Smooth muscle cell (in vitro differentiated cells): Measurements from ENCODE around the gene ZFP92. TPM values are rescaled to one million over a fixed set of nuclear protein-coding genes. Genes with fewer than 3 reads are reported as not detected.

Experiments
- DNase-seq: peaks from one replicate; lab custom pipeline; 2025; ENCODE audit not compliant: unreplicated experiment; lab: John Stamatoyannopoulos, UW
- H2AFZ ChIP-seq: fragments of 200-600 bp; sonication (generic); 2 replicates; pipeline ENCODE4 v1.6.0; 2016; ENCODE audit warnings: antibody characterized with exemption, low read depth, mild to moderate bottlenecking
- H3F3A ChIP-seq: fragments of 200-600 bp; sonication (generic); 2 replicates; pipeline ENCODE4 v1.6.0; 2017; ENCODE audit warnings: antibody characterized with exemption, low read depth
- H3K27ac ChIP-seq: fragments of 200-600 bp; sonication (generic); 2 replicates; pipeline ENCODE4 v1.5.1; 2016; ENCODE audit warnings: low read depth, mild to moderate bottlenecking
- H3K27me3 ChIP-seq: fragments of 200-600 bp; sonication (generic); 2 replicates; pipeline ENCODE4 v1.6.1; 2016; ENCODE audit warnings: low read depth, mild to moderate bottlenecking
- H3K36me3 ChIP-seq: fragments of 200-600 bp; sonication (generic); 2 replicates; pipeline ENCODE4 v1.5.1; 2016; ENCODE audit warnings: low read depth
- H3K4me1 ChIP-seq: fragments of 200-600 bp; sonication (generic); 2 replicates; pipeline ENCODE4 v1.5.1; 2016; ENCODE audit warnings: low read depth
- H3K4me2 ChIP-seq: fragments of 200-600 bp; sonication (generic); 2 replicates; pipeline ENCODE4 v1.6.0; 2016; ENCODE audit warnings: mild to moderate bottlenecking
- H3K4me3 ChIP-seq: fragments of 200-600 bp; sonication (generic); 2 replicates; pipeline ENCODE4 v1.5.1; 2016; ENCODE audit warnings: mild to moderate bottlenecking
- H3K79me2 ChIP-seq: fragments of 200-600 bp; sonication (generic); 2 replicates; pipeline ENCODE4 v1.6.0; 2016; ENCODE audit warnings: low read depth, mild to moderate bottlenecking
- H3K9ac ChIP-seq: fragments of 200-600 bp; sonication (generic); 2 replicates; pipeline ENCODE4 v1.6.0; 2016; ENCODE audit warnings: low read depth
- H3K9me3 ChIP-seq: fragments of 200-600 bp; sonication (generic); replicated peaks from 2 replicates; pipeline ENCODE4 v1.5.1; 2016; ENCODE audit warnings: low read depth
- H4K20me1 ChIP-seq: fragments of 200-600 bp; sonication (generic); 2 replicates; pipeline ENCODE4 v1.6.0; 2016; ENCODE audit warnings: low read depth
- WGBS: methylation state at CpG from one replicate; pipeline ENCODE4 v1.1.7; 2016; ENCODE audit warnings: low lambda C conversion rate; 5-methylcytosine and 5-hydroxymethylcytosine counted together
- polyA plus RNA-seq: library from polyadenylated mRNA; unstranded; fragments of >200 nt; fragmentation: Nextera tagmentation; extraction: Ambion mirVana; gene quantifications from 2 replicates; pipeline ENCODE4 v1.2.1, GENCODE V29; 2016
- total RNA-seq: library from RNA; depleted of rRNA; stranded (reverse); fragments of >200 nt; gene quantifications from 2 replicates; pipeline ENCODE4 v1.2.3, GENCODE V29; 2014
- TF ChIP-seq, protein P1 (sequence below): fragments of 200-600 bp; sonication (generic); IDR thresholded peaks from 2 replicates; pipeline ENCODE4 v1.5.1; 2017; ENCODE audit warnings: borderline replicate concordance, mild to moderate bottlenecking, antibody characterized with exemption; ENCODE audit not compliant: insufficient read depth, poor library complexity, severe bottlenecking

The ZFP92 gene, protein sequence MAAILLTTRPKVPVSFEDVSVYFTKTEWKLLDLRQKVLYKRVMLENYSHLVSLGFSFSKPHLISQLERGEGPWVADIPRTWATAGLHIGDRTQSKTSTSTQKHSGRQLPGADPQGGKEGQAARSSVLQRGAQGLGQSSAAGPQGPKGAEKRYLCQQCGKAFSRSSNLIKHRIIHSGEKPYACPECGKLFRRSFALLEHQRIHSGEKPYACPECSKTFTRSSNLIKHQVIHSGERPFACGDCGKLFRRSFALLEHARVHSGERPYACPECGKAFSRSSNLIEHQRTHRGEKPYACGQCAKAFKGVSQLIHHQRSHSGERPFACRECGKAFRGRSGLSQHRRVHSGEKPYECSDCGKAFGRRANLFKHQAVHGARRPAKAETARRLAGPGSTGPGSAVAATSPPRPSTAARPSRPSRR
- total RNA-seq: 1.3 and 1.5 TPM in 2 replicates
- 0.46 and 0.73 TPM in 2 replicates for polyA plus RNA-seq

DNA sequence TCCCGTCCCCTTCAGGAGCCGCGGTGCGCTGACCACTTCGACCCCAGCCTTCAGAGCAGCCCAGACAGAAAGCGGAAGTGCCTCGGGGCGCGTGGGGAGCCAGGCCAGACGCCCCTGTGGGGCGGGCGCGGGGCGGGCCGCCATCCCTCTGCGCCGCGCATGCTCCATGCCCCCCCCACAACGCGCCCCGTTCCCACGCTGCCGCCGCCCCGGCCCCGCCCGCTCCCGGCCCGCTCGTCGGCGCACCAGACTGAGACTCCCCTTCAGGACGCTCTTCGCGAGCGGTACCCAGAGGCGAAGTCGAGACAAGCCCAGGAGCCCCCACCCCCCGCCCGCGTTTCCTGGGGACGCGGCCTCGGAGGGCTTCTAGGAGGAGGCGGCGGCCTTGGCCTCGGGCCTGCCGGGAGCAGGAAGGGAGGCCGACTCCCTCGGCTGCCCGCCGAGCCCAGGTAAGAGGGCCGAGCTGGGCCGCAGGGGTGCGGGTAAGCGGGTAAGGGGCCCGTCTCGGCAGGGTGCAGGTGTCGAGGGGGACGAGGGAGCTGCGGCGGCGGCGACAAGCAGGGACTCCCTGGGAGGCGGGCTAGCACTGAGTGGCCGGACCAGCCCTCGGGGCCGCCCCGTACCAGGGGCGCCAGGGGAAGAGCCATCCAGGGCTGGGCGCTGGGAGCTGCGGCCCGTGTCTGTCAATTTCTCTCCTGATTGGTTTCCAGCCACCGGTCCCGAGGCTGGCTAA is at the start of gene ZFP92:
Gene ZFP92, plus strand, starts transcription at position 218 of the 733 bp plus-strand sequence. CDS start 6,851 bp downstream, outside the sequence.
- Histone ChIP-seq H3K9ac (no peak within 1 kb of the TSS), H3K4me2 (peak within 1 kb of the TSS; percentile 88), H3F3A (no peaks in the 10 kb centered on the region)

DNA sequence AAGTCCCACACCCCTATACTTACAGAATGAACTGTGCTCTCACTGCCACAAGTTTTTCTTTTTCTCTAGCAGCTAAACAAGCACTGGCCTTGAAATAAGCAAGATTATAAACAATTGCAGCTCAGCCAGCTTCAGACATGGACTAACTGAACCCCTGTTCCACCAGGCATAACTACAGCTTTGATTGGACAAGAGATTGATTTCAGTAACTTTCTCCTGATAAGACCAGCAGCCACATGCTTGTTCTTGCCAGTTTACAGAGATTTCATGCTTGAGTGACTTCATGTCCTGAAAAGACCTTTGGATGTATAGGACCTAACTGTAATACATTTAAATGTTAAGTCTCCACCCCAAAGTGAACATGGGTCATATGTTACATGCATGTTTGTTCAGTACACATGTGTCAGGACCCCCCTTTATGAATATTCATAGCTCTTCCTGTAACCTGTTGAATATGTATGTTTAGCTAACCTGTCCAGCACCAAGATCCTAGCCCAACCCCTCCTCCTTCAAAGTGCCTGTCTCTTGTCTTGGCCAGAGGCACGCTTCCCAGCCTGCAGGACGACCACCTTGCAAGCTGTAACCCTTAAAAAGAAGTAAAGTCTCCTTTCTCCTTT is 49.4 kb upstream of the ZFP92 start:
- 73% methylated on average over 2 of the region's 2 CpGs for WGBS
- H3K4me3 ChIP-seq: no peak overlapping the region
- TF ChIP-seq, protein P1, sequence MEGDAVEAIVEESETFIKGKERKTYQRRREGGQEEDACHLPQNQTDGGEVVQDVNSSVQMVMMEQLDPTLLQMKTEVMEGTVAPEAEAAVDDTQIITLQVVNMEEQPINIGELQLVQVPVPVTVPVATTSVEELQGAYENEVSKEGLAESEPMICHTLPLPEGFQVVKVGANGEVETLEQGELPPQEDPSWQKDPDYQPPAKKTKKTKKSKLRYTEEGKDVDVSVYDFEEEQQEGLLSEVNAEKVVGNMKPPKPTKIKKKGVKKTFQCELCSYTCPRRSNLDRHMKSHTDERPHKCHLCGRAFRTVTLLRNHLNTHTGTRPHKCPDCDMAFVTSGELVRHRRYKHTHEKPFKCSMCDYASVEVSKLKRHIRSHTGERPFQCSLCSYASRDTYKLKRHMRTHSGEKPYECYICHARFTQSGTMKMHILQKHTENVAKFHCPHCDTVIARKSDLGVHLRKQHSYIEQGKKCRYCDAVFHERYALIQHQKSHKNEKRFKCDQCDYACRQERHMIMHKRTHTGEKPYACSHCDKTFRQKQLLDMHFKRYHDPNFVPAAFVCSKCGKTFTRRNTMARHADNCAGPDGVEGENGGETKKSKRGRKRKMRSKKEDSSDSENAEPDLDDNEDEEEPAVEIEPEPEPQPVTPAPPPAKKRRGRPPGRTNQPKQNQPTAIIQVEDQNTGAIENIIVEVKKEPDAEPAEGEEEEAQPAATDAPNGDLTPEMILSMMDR: no peak
- H3K27me3 ChIP-seq: no peaks in the 10 kb centered on the region
- H3K4me1 ChIP-seq: no peaks in the 10 kb centered on the region
- H3K36me3 ChIP-seq: no peaks in the 10 kb centered on the region
- no peak overlapping the region for H2AFZ ChIP-seq
- H3F3A ChIP-seq: no peaks in the 10 kb centered on the region
- H3K9me3 ChIP-seq: no peaks in the 10 kb centered on the region
- DNase-seq: no peak
- H3K79me2 ChIP-seq: no peaks in the 10 kb centered on the region
- no peaks in the 10 kb centered on the region for H4K20me1 ChIP-seq
- no peak overlapping the region for H3K4me2 ChIP-seq
- H3K9ac ChIP-seq: no peak overlapping the region
- no peak overlapping the region for H3K27ac ChIP-seq

More for the DNA sequence above, at the start of gene ZFP92:
- no peaks in the 10 kb centered on the region for H3K36me3 ChIP-seq
- no peak within 1 kb of the TSS for H3K27ac ChIP-seq
- no peak for DNase-seq
- H3K27me3 ChIP-seq: no peaks in the 10 kb centered on the region
- H2AFZ ChIP-seq: no peak within 1 kb of the TSS
- H3K79me2 ChIP-seq: no peaks in the 10 kb centered on the region
- H3K4me3 ChIP-seq: peak within 1 kb of the TSS; percentile 55
- TF ChIP-seq, protein P1: no peak
- no peaks in the 10 kb centered on the region for H4K20me1 ChIP-seq
- 54% methylated on average over 49 of the region's 75 CpGs for WGBS
- no peaks in the 10 kb centered on the region for H3K4me1 ChIP-seq
- H3K9me3 ChIP-seq: no peaks in the 10 kb centered on the region

DNA sequence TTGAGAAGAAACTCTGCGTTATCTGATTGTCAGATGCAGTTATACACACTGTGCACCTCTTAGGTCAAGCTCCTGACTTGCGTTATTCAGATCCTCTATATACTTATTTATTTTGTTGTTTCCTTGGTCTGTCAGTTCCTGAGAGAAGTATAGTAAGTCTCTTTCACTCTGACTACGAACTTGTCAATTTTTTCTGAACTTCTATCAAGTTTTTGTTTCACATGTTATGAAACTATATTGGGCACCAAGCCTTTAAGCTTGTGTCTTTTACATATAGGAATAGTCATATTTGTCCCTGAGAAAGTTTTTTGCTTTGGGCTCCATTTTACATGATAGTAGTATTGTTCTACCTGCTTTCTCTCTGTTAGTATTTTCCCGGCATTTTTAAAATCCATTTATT is 45.6 kb upstream of the ZFP92 start:
- 69% methylated on average over 4 of the region's 4 CpGs for WGBS
- no peak for DNase-seq
- no peak overlapping the region for H2AFZ ChIP-seq
- H3K79me2 ChIP-seq: no peaks in the 10 kb centered on the region
- no peak overlapping the region for H3K9ac ChIP-seq
- H3K36me3 ChIP-seq: no peaks in the 10 kb centered on the region
- H3K27ac ChIP-seq: no peak overlapping the region
- no peaks in the 10 kb centered on the region for H4K20me1 ChIP-seq
- H3K4me2 ChIP-seq: no peak overlapping the region
- H3F3A ChIP-seq: no peaks in the 10 kb centered on the region
- TF ChIP-seq, protein P1: no peak
- H3K4me1 ChIP-seq: no peaks in the 10 kb centered on the region
- H3K4me3 ChIP-seq: no peak overlapping the region
- no peaks in the 10 kb centered on the region for H3K27me3 ChIP-seq
- H3K9me3 ChIP-seq: no peaks in the 10 kb centered on the region
